Spleen (tissue), 7 donors: ENCODE measurements around the gene DOCK1.

Experiments
- POLR2A ChIP-seq, 3 donors: fragments of 450-650 bp; IDR thresholded peaks; one replicate each; pipeline ENCODE4 v1.5.1; 2017; ENCODE audit warnings: antibody characterized with exemption in 3 of 3, mild to moderate bottlenecking in 1 of 3
- POLR2AphosphoS5 ChIP-seq, 3 donors: sonication (generic); formaldehyde crosslinking; IDR thresholded peaks; one replicate each; pipeline ENCODE4 v1.5.1; 2017; ENCODE audit warnings: antibody characterized with exemption in 3 of 3
- TF ChIP-seq, protein P1 (sequence below), 11 experiments: fragments of 200-600 bp in 7 of 11; fragments of 450-650 bp in 4 of 11; sonication (generic) in 4 of 11; IDR thresholded peaks in 8 of 11; conservative IDR thresholded peaks in 3 of 11; 1 replicate in 7 of 11; 2 replicates in 4 of 11; pipeline versions ENCODE4 v1.4.0 to v1.8.0; 2016 to 2021; ENCODE audit warnings: antibody characterized with exemption in 11 of 11, inconsistent platforms in 4 of 11, mild to moderate bottlenecking in 1 of 11
- donor health status: DM: no; HTN: no; CAD: no; lungs with moderate emphysema.
- donor health status: DM: no; HTN: no; CAD: no.
- donor health status: DM: no; HTN: no; CAD: no.

DNA sequence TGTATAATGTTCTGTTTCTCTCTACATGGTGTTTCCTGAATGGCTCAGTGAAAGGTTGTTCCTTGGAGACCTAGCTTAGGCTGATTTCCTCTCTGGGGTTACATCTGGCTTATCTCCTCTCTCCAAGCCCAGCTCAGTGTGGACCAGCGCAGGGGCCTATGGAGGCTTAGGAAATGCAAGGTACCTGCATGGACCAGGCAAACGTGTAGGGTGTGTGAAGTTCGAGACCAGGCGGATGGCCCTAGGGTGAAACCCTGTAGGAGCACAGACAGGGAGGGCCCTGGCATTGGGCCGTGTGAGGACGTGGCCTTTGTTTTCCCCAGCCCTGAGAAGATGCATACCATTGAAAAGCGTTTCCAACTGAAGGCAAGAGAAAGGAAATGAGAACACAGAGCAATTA lies 59.0 kb downstream of the DOCK1 start:
- TF ChIP-seq, protein P1, sequence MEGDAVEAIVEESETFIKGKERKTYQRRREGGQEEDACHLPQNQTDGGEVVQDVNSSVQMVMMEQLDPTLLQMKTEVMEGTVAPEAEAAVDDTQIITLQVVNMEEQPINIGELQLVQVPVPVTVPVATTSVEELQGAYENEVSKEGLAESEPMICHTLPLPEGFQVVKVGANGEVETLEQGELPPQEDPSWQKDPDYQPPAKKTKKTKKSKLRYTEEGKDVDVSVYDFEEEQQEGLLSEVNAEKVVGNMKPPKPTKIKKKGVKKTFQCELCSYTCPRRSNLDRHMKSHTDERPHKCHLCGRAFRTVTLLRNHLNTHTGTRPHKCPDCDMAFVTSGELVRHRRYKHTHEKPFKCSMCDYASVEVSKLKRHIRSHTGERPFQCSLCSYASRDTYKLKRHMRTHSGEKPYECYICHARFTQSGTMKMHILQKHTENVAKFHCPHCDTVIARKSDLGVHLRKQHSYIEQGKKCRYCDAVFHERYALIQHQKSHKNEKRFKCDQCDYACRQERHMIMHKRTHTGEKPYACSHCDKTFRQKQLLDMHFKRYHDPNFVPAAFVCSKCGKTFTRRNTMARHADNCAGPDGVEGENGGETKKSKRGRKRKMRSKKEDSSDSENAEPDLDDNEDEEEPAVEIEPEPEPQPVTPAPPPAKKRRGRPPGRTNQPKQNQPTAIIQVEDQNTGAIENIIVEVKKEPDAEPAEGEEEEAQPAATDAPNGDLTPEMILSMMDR (IDR thresholded peaks at IDR 0.05 in 8 of 11, conservative IDR thresholded peaks at IDR 0.05 in 3 of 11), result no peak
- TF ChIP-seq POLR2A (IDR thresholded peaks at IDR 0.05), result no peak
- no peak for TF ChIP-seq POLR2AphosphoS5 (IDR thresholded peaks at IDR 0.05)
